Psoas muscle (tissue), 8 donors: ENCODE measurements around the gene LAMA3. TPM values are rescaled to one million over a fixed set of nuclear protein-coding genes. Genes with fewer than 3 reads are reported as not detected.

ENCODE experiments used
- ATAC-seq, 4 donors: fragments of 200-7000 bp; cut with Tn5 transposase; one replicate each; pipeline ENCODE4 v1.9.1; 2020; ENCODE audit warnings: moderate library complexity in 3 of 4, mild to moderate bottlenecking in 2 of 4
- DNase-seq, 2 donors: peaks; one replicate each; pipeline ENCODE4 v3.0.0-alpha.2; 2020
- H3K27ac ChIP-seq: fragments of 200-600 bp; one replicate; pipeline ENCODE4 v1.8.0; 2022
- H3K27me3 ChIP-seq, 3 donors: fragments of 200-600 bp in 1 of 3; one replicate each; pipeline versions ENCODE4 v1.6.1 to v1.8.0; 2013 to 2022; ENCODE audit warnings: low read length in 2 of 3, mild to moderate bottlenecking in 2 of 3, moderate library complexity in 1 of 3; ENCODE audit not compliant: insufficient read depth in 3 of 3
- H3K36me3 ChIP-seq, 2 donors: fragments of 200-600 bp in 1 of 2; one replicate each; pipeline versions ENCODE4 v1.6.1 to v1.8.0; 2013 to 2022; ENCODE audit warnings: low read depth in 1 of 2, mild to moderate bottlenecking in 1 of 2, moderate library complexity in 1 of 2; ENCODE audit not compliant: insufficient read depth in 1 of 2
- H3K4me1 ChIP-seq: fragments of 200-600 bp; one replicate; pipeline ENCODE4 v1.8.0; 2022
- H3K4me3 ChIP-seq: fragments of 200-600 bp; one replicate; pipeline ENCODE4 v1.8.0; 2022; ENCODE audit warnings: mild to moderate bottlenecking
- H3K9me3 ChIP-seq: fragments of 200-600 bp; one replicate; pipeline ENCODE4 v1.8.0; 2022
- CTCF ChIP-seq: fragments of 200-600 bp; IDR thresholded peaks from one replicate; pipeline ENCODE4 v1.8.0; 2022; ENCODE audit warnings: antibody characterized with exemption
- WGBS, 3 donors: extraction: QIAGEN DNeasy Blood & Tissue Kit; methylation state at CpG; one replicate each; pipeline versions ENCODE4 v1.1.6 to v1.1.7; 2013; 5-methylcytosine and 5-hydroxymethylcytosine counted together
- intact Hi-C, 2 donors: fragments of 100-400 bp; cut with DNase I; formaldehyde crosslinking; loops; one replicate each; pipeline versions ENCODE4 v1.11.0 to v1.14.2; 2022
- polyA plus RNA-seq, 3 donors: library from polyadenylated mRNA; stranded (reverse); fragments of 200-250 nt; gene quantifications; one replicate each; pipeline ENCODE4 v1.2.3, GENCODE V29; 2013
- total RNA-seq, 4 donors: library from RNA; stranded (reverse); fragmentation: NEBNext Ultra II Directional in 2 of 4; extraction: Animal tissue kit (Norgen Biotek cat#: 25700) in 2 of 4; gene quantifications; one replicate each; pipeline versions ENCODE4 v1.2.1 to v1.2.4, GENCODE V29; 2021 to 2023
- donor health status: healthy with polysubstance abuse.
- donor health status: DM: no; HTN: no; CAD: no; lungs with moderate emphysema.
- donor health status: Bipolar disorder and iron deficiency.
- donor health status: healthy.
- donor health status: DM: yes; HTN: yes; CAD: no.
- donor health status: DM: no; HTN: no; CAD: no.
- donor health status: DM: no; HTN: no; CAD: no.
- donor health status: DM: yes; HTN: yes; CAD: no.

The LAMA3 gene
- total and polyA plus RNA-seq, 7 donors = 0.49 to 4.2 (median 1.8) TPM

DNA sequence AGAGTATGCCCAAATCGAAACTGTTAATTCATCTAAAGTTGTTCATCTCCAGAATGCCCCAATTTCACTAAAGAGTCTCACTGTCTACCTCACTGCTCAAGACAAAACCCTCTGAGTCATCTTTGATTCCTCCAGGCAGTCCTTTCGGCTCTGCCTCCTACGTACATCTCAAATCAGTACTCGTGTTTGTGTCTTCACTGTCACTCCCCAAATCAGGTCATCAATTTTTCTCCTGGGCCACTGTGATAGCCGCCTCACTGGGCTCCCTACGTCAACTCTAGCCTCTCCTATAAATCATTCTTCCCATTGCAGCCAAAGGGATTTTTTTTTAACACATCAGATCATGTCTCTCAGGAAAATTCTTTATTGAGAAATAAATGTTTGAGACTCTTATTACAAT lies 283.2 kb downstream of the LAMA3 start:
- DNase-seq = no peak
- no peaks in the 10 kb centered on the region for H3K27me3 ChIP-seq
- no peak for ATAC-seq
- H3K9me3 ChIP-seq = no peaks in the 10 kb centered on the region
- no peaks in the 10 kb centered on the region for H3K36me3 ChIP-seq
- no peak overlapping the region for H3K27ac ChIP-seq
- H3K4me3 ChIP-seq = no peak overlapping the region
- no peaks in the 10 kb centered on the region for H3K4me1 ChIP-seq
- WGBS, 3 donors = 60 to 71% (median 70%) methylated on average over 6 of the region's 6 CpGs
- intact Hi-C loops = no loop called here
- no peak for TF ChIP-seq CTCF

DNA sequence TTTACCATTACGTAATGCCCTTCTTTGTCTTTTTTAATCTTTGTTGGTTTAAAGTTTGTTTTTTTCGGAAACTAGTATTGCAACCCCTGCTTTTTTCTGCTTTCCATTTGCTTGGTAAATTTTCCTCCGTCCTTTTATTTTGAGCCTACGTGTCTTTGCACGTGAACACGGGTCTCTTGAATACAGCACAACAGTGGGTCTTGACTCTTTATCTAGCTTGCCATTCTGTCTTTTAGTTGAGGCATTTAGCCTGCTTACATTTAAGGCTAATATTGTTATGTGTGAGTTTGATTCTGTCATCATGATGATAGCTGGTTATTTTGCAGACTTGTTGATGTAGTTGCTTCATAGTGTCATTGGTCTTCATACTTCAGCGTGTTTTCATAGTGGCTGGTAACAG lies 287.9 kb downstream of the LAMA3 start:
- Histone ChIP-seq H3K4me3 (no peak overlapping the region), H3K4me1 (no peaks in the 10 kb centered on the region), H3K36me3 (no peaks in the 10 kb centered on the region), H3K27ac (no peak overlapping the region), H3K9me3 (no peaks in the 10 kb centered on the region), H3K27me3 (no peaks in the 10 kb centered on the region)
- no peak for DNase-seq
- no peak for ATAC-seq
- no peak for TF ChIP-seq CTCF
- 96 to 98% (median 97%) methylated on average over 7 of the region's 7 CpGs for WGBS, 3 donors
- intact Hi-C loops = no loop called here

DNA sequence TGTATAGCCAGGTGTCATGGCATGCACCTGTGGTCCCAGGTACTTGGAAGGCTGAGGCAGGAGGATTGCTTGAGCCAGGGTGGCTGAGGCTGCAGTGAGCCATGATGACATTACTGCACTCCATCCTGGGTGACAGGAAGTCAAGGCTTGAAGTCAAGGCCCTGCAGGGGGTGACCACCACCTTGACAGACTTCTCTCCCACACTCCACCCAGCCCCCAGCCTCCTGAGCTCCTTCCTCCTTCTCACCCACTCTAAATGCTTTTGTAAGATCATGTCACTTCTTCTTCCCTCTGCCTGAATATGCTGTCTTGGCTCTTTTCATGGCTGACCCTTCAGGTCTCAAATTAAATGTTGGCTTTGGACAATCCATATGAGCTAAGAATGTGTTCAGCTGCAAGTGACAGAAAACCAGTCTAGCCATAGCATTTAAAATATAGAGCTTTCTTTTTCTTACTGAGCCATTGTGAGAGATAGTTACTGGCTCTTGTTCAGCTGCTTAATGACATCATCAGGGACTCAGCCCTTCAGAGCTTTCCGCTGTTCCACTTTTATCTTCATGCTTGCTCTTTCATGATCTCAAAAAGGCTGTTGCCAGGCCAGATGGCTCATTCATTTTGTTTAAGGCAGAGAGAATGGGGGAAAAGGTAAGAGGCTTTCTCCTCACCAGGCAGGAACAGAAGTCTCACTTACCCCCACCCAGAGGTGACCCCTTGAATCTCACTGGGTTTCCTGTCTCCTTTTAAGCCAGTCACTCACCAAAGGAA lies 288.6 kb downstream of the LAMA3 start:
- intact Hi-C loops = no loop called here
- ATAC-seq = no peak
- no peaks in the 10 kb centered on the region for H3K4me1 ChIP-seq
- no peak overlapping the region for H3K4me3 ChIP-seq
- H3K9me3 ChIP-seq = no peaks in the 10 kb centered on the region
- no peak for DNase-seq
- no peak overlapping the region for H3K27ac ChIP-seq
- no peaks in the 10 kb centered on the region for H3K36me3 ChIP-seq
- WGBS, 3 donors = 76 to 87% (median 81%) methylated on average over 1 of the region's 1 CpG
- no peak for TF ChIP-seq CTCF
- H3K27me3 ChIP-seq = no peaks in the 10 kb centered on the region

GRCh38 chr18:23981369-23981980 lies 292.2 kb downstream of the LAMA3 start:
- WGBS, 3 donors = 53 to 63% (median 58%) methylated on average over 8 of the region's 8 CpGs
- DNase-seq (no peak), ATAC-seq (no peak)
- intact Hi-C loops = no loop called here
- TF ChIP-seq CTCF = no peak
- Histone ChIP-seq H3K4me3 (no peak overlapping the region), H3K27ac (no peak overlapping the region), H3K36me3 (no peaks in the 10 kb centered on the region), H3K27me3 (no peaks in the 10 kb centered on the region), H3K9me3 (no peaks in the 10 kb centered on the region), H3K4me1 (no peaks in the 10 kb centered on the region)
